HEK293 (cell line): ENCODE data around the gene GLYATL1B.

Experiments
- CTCF ChIP-seq: fragments of 450-650 bp; formaldehyde crosslinking; IDR thresholded peaks from 2 replicates; pipeline ENCODE4 v1.5.1; 2016; ENCODE audit warnings: missing biosample characterization, missing genetic modification characterization
- TRIM28 ChIP-seq: IDR thresholded peaks from 2 replicates; pipeline ENCODE4 v1.6.1; 2011; ENCODE audit warnings: low read length, control low read depth, borderline replicate concordance
- ZNF639 ChIP-seq: fragments of 450-650 bp; formaldehyde crosslinking; IDR thresholded peaks from 2 replicates; pipeline ENCODE4 v1.5.1; 2016; ENCODE audit warnings: missing biosample characterization, missing genetic modification characterization

GRCh38 chr11:59112494-59112893 lies 26.4 kb downstream of the GLYATL1B start:
- TF ChIP-seq CTCF (tag by site-specific recombination) (no peak), ZNF639 (tag by site-specific recombination) (no peak), TRIM28 (no peak)
